Endometrial microvascular endothelial cells (primary cell): ENCODE results near the gene SAMD14. TPM values are rescaled to one million over a fixed set of nuclear protein-coding genes. Genes with fewer than 3 reads are reported as not detected.
"Not testable (repeated sequence)": the region's sequence is repeated elsewhere in the genome, so short reads cannot be mapped to it uniquely, and the experiment has no call there.

Experiments used
- in situ Hi-C: cut with HindIII; loops from 2 replicates; pipeline ENCODE4 v1.10.0; 2017; ENCODE audit warnings: low sequenced_read_pairs, low pct_unique_long_range_greater_than_20kb; ENCODE audit errors: inconsistent ontology term
- total RNA-seq: library from RNA; depleted of rRNA; stranded (reverse); fragments of >200 nt; gene quantifications from one replicate; pipeline ENCODE4 v1.2.3, GENCODE V29; 2015; ENCODE audit errors: inconsistent ontology term

The SAMD14 gene
- total RNA-seq, 1 donor from 2014 or later, result 1.5 TPM

- in situ Hi-C loops, result no loop called here
Observed at GRCh38 chr17:50066995-50067394, 63.0 kb downstream of the SAMD14 start.

GRCh38 chr17:50065056-50065455 lies 64.9 kb downstream of the SAMD14 start:
- in situ Hi-C loops, result no loop called here

GRCh38 chr17:50064253-50065001 lies 65.5 kb downstream of the SAMD14 start:
- in situ Hi-C loops, result no loop called here

- in situ Hi-C loops, result no loop called here
Observed at GRCh38 chr17:50063561-50064252, 66.3 kb downstream of the SAMD14 start.

GRCh38 chr17:50062293-50063243 lies 67.4 kb downstream of the SAMD14 start:
- in situ Hi-C loops, result no loop called here

GRCh38 chr17:50061713-50062045 lies 68.3 kb downstream of the SAMD14 start:
- in situ Hi-C loops, result not testable (repeated sequence)

- in situ Hi-C loops, result no loop called here
Observed at GRCh38 chr17:50060951-50061712, 68.8 kb downstream of the SAMD14 start.

Other genes starting within 250 kb of the SAMD14 start
- not detected for gene DLX4, start 161.0 kb downstream of the SAMD14 start, total RNA-seq
- gene DLX3, start 134.9 kb downstream of the SAMD14 start, total RNA-seq, result not detected
- 255 TPM for gene ITGA3, start 74.0 kb downstream of the SAMD14 start, total RNA-seq
- 12.2 TPM for gene PDK2, start 34.8 kb downstream of the SAMD14 start, total RNA-seq
- 28.3 TPM for gene PPP1R9B, start 20.5 kb upstream of the SAMD14 start, total RNA-seq
- gene SGCA, start 35.8 kb upstream of the SAMD14 start, total RNA-seq, result not detected
- 95.4 TPM for gene COL1A1, start 71.5 kb upstream of the SAMD14 start, total RNA-seq
- not detected for gene TMEM92, start 144.3 kb upstream of the SAMD14 start, total RNA-seq
- gene XYLT2, start 216.0 kb upstream of the SAMD14 start, total RNA-seq, result 51.2 TPM
- 132 TPM for gene MRPL27, start 243.0 kb upstream of the SAMD14 start, total RNA-seq
- gene EME1, start 243.1 kb upstream of the SAMD14 start, total RNA-seq, result 3.1 TPM